H1 (cell line): ENCODE results near the gene ZNF334. TPM values are rescaled to one million over a fixed set of nuclear protein-coding genes. Genes with fewer than 3 reads are reported as not detected.

Source experiments
- HDAC2 ChIP-seq, 2 experiments: fragments of 300-600 bp in 1 of 2; sonication (generic) in 1 of 2; IDR thresholded peaks; 2 replicates each; pipeline ENCODE4 v1.6.1; 2011 to 2012; ENCODE audit warnings: low read depth in 2 of 2, low read length in 2 of 2, mild to moderate bottlenecking in 2 of 2, moderate library complexity in 2 of 2, borderline replicate concordance in 1 of 2, inconsistent platforms in 1 of 2
- KDM1A ChIP-seq: fragments of 200-600, 300-600 bp; sonication (generic); IDR thresholded peaks from 2 replicates; pipeline ENCODE4 v1.7.1; 2016; ENCODE audit warnings: mild to moderate bottlenecking, low read length, borderline replicate concordance
- KDM4A ChIP-seq: IDR thresholded peaks from one replicate; pipeline ENCODE4 v1.7.1; 2012; ENCODE audit warnings: low read depth, mild to moderate bottlenecking, moderate library complexity, low read length, inconsistent platforms; ENCODE audit not compliant: severe bottlenecking
- PHF8 ChIP-seq: fragments of 200-600 bp; sonication (generic); conservative IDR thresholded peaks from 2 replicates; pipeline ENCODE4 v1.7.1; 2012; ENCODE audit warnings: low read depth, mild to moderate bottlenecking, inconsistent platforms, low read length, moderate library complexity
- POLR2A ChIP-seq, 2 experiments: IDR thresholded peaks; 1 replicate in 1 of 2; 2 replicates in 1 of 2; pipeline ENCODE4 v1.6.1; 2011; ENCODE audit warnings: low read depth in 2 of 2, low read length in 2 of 2, mild to moderate bottlenecking in 2 of 2; ENCODE audit errors: control extremely low read depth in 1 of 2
- POU5F1 ChIP-seq: IDR thresholded peaks from 2 replicates; pipeline ENCODE4 v1.6.1; 2011; ENCODE audit warnings: low read depth, mild to moderate bottlenecking, low read length, moderate library complexity
- RNF2 ChIP-seq: fragments of 200-900, 300-1000 bp; sonication (generic); IDR thresholded peaks from 2 replicates; pipeline ENCODE4 v1.7.1; 2016; ENCODE audit warnings: borderline replicate concordance, low read depth, mild to moderate bottlenecking, antibody characterized with exemption, low read length; ENCODE audit not compliant: poor library complexity, severe bottlenecking; ENCODE audit errors: missing control alignments
- YY1 ChIP-seq: IDR thresholded peaks from 2 replicates; pipeline ENCODE4 v1.6.1; 2011; ENCODE audit warnings: low read depth, mild to moderate bottlenecking, low read length
- polyA plus RNA-seq, 7 experiments: library from polyadenylated mRNA; depleted of rRNA in 3 of 7; stranded (reverse) in 5 of 7; unstranded in 2 of 7; fragments of >200 nt in 5 of 7; fragments of 200-250 nt in 2 of 7; gene quantifications; 1 replicate in 5 of 7; 2 replicates in 1 of 7; 4 replicates in 1 of 7; pipeline versions ENCODE4 v1.2.1 to v1.2.3, GENCODE V29; 2011 to 2013; ENCODE audit warnings: missing spikeins in 2 of 7, mixed read lengths in 2 of 7
- total RNA-seq: library from RNA; stranded (reverse); fragmentation: NEBNext Ultra II Directional; extraction: Animal tissue kit (Norgen Biotek cat#: 25700); gene quantifications from 2 replicates; pipeline ENCODE4 v1.2.1, GENCODE V29; 2021
- TF ChIP-seq, protein P1 (sequence below): IDR thresholded peaks from 2 replicates; pipeline ENCODE4 v1.6.1; 2012; ENCODE audit warnings: inconsistent platforms

The ZNF334 gene
- total and polyA plus RNA-seq, 2 of the 8 experiments (the other 6 are each of a cell fraction or from before 2014, with no cell fraction given), result 8.8 to 17.8 TPM

DNA sequence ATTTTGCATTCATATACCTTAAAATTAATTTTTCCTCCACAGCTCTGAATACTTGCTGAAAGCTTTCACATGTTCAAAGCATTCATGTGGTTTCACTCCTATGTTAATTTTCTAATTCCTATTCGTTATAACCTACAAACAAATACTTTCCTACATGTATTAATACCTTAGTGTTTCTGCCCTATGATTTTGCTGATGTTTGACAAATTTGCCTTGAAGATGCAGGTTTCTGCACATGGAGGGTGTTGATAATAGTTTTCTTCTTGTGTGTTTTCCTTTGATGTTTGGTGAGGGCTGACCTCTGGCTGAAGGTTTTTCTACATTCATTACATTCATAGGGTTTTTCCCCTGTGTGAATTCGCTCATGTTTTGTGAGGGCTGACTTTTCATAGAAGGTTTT, 57.6 kb downstream of the ZNF334 start (continued):
- TF ChIP-seq POU5F1 (no peak), YY1 (no peak), KDM1A (no peak), KDM4A (no peak), HDAC2 (IDR thresholded peaks at IDR 0.05; ENCODE audit: borderline replicate concordance in 1 of 2, low read depth in 2 of 2, low read length in 2 of 2) (no peak), RNF2 (no peak), PHF8 (no peak), POLR2A (IDR thresholded peaks at IDR 0.05; ENCODE audit: control extremely low read depth in 1 of 2, low read depth in 2 of 2, low read length in 2 of 2) (no peak)
- TF ChIP-seq, protein P1, sequence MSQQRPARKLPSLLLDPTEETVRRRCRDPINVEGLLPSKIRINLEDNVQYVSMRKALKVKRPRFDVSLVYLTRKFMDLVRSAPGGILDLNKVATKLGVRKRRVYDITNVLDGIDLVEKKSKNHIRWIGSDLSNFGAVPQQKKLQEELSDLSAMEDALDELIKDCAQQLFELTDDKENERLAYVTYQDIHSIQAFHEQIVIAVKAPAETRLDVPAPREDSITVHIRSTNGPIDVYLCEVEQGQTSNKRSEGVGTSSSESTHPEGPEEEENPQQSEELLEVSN, result no peak

Other genes starting within 250 kb of the ZNF334 start
- gene CDH22, start 205.1 kb downstream of the ZNF334 start, total RNA-seq, result 0.39 and 0.46 TPM in 2 replicates
- 0.31 and 0.35 TPM in 2 replicates for gene CDH22, start 205.1 kb downstream of the ZNF334 start, polyA plus RNA-seq (2011; rRNA removed)
- 31.1 and 39.7 TPM in 2 replicates for gene ELMO2, start 106.9 kb downstream of the ZNF334 start, total RNA-seq
- gene ELMO2, start 106.9 kb downstream of the ZNF334 start, polyA plus RNA-seq (2011; rRNA removed), result 34.3 and 35.6 TPM in 2 replicates
- 0.13 and 0.25 TPM in 2 replicates for gene OCSTAMP, start 37.1 kb upstream of the ZNF334 start, total RNA-seq
- gene OCSTAMP, start 37.1 kb upstream of the ZNF334 start, polyA plus RNA-seq (2011; rRNA removed), result 0.09 and 0.14 TPM in 2 replicates
- 9.4 and 9.8 TPM in 2 replicates for gene SLC13A3, start 137.9 kb upstream of the ZNF334 start, total RNA-seq
- 12.6 and 15.4 TPM in 2 replicates for gene SLC13A3, start 137.9 kb upstream of the ZNF334 start, polyA plus RNA-seq (2011; rRNA removed)
- 16.3 TPM in 2 replicates for gene TP53RK, start 175.9 kb upstream of the ZNF334 start, total RNA-seq
- gene TP53RK, start 175.9 kb upstream of the ZNF334 start, polyA plus RNA-seq (2011; rRNA removed), result 8.5 and 8.7 TPM in 2 replicates
- 9.7 and 9.9 TPM in 2 replicates for gene SLC2A10, start 196.1 kb upstream of the ZNF334 start, total RNA-seq
- 9.0 and 11.9 TPM in 2 replicates for gene SLC2A10, start 196.1 kb upstream of the ZNF334 start, polyA plus RNA-seq (2011; rRNA removed)